Measurements from ENCODE around the gene SETBP1. TPM values are rescaled to one million over a fixed set of nuclear protein-coding genes. Genes with fewer than 3 reads are reported as not detected.

Gene SETBP1
- total RNA-seq, 4 donors from 2014 or later: 15.6 to 27.3 (median 19.1) TPM

GRCh38 chr18:44741511-44741910 lies 60.8 kb downstream of the SETBP1 start:
- TF ChIP-seq CTCF (IDR thresholded peaks at IDR 0.05; ENCODE audit: low read depth): no peak

DNA sequence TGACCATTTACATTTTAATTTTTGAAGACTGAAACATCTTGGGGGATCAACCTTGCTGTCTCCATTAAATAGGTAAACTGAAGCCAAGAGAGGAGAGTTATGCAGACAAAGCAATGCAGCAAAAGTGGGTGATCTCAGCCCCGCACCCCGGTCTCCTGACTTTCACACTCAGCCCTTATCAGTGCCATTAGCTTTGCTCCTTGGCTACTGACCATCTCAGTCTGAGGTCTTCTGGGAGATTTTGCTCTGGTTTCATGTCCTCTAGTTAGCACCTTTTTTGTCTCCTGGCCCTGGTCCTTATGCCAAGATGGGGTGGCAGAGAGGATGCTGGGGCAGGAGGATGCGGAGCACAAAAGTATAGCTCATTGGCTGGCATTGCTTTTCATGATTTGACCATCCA lies 61.4 kb downstream of the SETBP1 start:
- TF ChIP-seq CTCF (IDR thresholded peaks at IDR 0.05; ENCODE audit: low read depth): no peak

DNA sequence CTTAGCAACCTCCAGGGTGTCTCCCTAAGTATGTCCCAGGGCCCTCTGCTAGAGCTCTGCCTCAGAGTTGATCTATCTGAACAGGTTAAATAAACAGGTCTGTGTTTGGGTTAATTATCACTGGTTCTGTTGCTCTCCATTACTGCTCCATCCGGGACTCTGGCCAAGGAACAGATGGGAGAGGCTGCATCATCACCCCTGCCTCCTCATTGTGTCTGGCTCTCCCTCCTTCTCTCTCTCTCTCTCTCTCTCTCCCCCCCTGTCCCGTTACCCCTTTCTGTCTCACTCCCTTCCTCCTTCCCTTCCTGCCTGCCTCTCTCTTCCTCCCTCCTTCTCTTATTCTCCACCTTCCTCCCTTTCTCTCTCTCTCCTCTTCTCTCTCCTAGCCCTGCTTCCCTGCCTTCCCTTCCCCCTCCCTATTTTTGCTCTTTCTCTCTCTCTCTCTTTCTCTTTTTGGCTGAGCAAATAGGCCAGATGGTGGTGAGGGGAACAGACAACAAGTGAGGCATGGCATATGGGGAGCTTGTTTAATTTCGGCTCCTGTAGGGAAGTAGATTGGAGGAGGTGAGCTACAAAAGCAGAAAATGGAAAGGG lies 62.1 kb downstream of the SETBP1 start:
- TF ChIP-seq CTCF (IDR thresholded peaks at IDR 0.05; ENCODE audit: low read depth): no peak

DNA sequence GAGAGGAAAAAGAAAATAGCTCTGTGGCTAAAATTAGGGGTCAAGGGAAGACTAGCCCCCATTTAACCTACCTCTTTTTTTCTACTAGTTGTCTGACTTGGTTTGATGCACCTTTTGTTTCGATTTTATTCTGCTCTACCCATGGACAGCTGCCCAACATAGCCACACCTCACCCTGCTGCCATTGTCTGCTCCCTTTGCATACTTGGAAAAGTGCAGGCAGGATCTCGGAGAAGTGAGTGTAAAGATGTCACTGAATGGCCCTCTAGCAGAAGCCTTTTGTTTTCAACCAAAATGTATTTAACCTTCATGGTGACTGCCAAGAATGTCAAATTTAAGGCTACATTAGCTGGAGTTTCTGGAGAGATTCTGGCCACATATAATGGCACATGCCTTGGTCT lies 62.9 kb downstream of the SETBP1 start:
- TF ChIP-seq CTCF (IDR thresholded peaks at IDR 0.05; ENCODE audit: low read depth): no peak

DNA sequence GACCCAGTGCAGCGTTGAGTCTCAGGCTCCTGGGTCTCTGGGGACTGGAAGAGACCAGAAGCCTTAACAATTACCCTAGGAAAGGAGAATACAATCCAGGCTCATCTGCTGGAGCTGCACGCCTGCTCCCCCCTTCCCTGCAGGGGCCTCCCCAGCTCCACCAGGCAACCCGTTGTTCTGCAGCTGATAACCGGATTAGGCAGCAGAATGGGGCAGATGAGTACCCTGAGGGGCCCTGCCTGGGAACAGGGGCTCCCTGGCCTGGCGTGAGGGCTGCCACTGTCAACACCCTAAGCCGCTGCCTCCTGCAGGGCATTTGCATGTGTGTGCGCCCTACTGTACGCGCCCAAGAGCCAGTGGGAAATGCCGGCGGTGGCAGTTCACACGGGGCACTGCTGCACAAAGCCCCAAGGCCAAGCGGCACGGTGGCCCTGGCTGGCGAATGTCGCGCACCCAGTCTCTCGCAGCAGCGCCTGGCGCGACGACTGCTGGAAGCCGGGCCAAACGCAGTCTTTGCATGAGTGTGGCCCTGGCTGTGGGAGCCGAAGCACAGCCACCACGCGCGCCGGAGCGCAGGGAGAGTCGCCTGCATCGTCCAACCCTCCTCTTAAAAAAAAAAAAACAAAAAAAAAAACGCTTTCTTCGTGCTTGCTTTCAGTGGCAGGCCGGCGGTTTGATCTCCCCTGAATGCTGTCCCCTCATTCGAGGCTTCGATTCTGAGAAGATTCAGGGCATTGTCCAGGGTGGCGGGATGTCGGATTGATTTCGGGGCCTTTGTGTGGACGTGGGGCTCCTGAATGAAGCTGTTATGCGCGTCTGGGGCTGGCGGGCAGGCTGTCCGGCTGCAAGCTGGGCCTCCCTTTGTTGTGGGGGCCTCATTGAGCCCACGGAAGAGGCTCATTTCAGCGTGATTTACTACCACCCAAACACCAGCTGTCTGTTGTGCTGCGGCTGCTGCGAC lies 63.8 kb downstream of the SETBP1 start:
- TF ChIP-seq CTCF (IDR thresholded peaks at IDR 0.05; ENCODE audit: low read depth): no peak

DNA sequence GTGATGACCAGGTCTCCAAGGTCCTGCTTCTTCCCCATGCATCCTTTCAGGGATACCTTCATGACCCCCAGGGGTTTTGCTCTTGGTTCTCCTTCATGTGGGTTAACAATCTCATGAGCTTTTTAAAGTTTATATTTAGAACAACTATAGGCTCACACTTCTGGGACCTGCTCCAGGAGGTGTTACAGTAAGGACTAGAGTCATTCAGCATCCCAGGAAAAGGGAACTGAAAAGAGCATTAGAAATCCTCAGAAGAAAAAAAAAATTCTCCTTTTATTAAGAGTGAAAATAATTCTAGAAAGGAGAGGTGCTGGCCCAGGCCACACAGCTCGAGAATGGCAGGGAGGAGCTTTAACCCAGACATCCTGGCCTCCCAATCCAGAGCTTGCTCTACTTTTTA lies 66.5 kb downstream of the SETBP1 start:
- no peak for TF ChIP-seq CTCF (IDR thresholded peaks at IDR 0.05; ENCODE audit: low read depth)

DNA sequence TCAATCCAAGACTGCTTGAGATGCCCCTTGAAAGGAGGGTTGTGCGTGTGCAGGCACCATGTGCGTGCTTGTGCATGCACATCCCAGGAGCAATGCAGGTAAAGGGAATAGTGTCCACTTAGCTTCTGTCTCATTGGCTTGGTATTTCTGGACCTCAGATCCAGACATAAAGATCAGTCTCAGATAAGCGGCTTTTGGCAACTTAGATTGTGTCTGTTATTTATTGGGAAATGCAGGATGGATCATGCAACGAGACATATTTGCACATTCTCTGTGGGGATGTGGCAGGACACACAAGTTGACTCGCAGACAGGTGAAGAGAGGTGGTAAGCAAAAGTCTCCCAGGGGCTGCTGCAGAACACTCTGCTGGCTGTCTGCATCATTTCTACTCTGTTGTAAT lies 67.9 kb downstream of the SETBP1 start:
- TF ChIP-seq CTCF (IDR thresholded peaks at IDR 0.05; ENCODE audit: low read depth): no peak
